Measurements from ENCODE around the gene DUOX1. TPM values are rescaled to one million over a fixed set of nuclear protein-coding genes. Genes with fewer than 3 reads are reported as not detected.

DUOX1 gene
- total RNA-seq, 1 donor from 2014 or later = 4.1 TPM

DNA sequence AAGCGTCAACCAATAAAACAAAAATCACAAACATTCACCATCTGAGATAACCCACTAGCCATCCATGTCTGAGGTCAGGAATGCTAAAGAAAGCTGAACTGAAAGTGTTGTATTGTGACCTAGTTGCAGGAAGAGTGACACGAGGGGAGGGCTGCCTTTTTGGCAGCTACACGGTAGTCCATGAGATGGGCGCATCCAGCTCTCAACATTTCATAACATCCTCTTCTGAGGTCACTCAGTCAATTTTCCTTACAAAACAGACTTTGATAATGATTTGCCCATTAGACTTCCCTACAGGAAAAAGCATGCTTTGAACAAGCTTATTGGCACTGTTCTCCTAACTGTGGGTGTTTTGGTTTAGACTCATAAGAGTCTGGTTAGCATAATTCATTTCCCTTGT lies 73.4 kb downstream of the DUOX1 start:
- TF ChIP-seq, protein P1, sequence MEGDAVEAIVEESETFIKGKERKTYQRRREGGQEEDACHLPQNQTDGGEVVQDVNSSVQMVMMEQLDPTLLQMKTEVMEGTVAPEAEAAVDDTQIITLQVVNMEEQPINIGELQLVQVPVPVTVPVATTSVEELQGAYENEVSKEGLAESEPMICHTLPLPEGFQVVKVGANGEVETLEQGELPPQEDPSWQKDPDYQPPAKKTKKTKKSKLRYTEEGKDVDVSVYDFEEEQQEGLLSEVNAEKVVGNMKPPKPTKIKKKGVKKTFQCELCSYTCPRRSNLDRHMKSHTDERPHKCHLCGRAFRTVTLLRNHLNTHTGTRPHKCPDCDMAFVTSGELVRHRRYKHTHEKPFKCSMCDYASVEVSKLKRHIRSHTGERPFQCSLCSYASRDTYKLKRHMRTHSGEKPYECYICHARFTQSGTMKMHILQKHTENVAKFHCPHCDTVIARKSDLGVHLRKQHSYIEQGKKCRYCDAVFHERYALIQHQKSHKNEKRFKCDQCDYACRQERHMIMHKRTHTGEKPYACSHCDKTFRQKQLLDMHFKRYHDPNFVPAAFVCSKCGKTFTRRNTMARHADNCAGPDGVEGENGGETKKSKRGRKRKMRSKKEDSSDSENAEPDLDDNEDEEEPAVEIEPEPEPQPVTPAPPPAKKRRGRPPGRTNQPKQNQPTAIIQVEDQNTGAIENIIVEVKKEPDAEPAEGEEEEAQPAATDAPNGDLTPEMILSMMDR (IDR thresholded peaks at IDR 0.05; ENCODE audit: insufficient read depth, low read length, poor library complexity, severe bottlenecking) = no peak
- H3K27me3 ChIP-seq (ENCODE audit: control insufficient read depth, insufficient read depth, low read length) = no peaks in the 10 kb centered on the region
- no peak for DNase-seq (ENCODE audit: low read depth)

DNA sequence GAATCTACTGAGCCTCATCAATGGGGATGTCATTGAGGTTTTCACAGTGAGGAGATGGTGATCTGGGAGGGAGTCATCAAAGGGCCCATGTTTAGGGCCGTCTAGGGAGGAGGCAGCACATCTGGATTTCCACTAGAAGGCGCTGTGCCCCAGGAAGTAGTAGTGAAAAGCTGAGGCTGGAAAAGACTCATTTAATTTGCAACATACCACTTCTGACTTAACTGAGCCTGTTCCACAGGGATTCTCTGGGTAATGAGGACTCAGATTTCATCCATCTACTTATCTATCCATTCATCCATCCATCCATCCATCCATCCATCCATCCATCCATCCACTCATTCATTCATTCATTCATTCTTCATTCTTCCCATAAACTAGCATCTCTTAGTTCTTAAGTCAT lies 75.4 kb downstream of the DUOX1 start:
- no peaks in the 10 kb centered on the region for H3K27me3 ChIP-seq (ENCODE audit: control insufficient read depth, insufficient read depth, low read length)
- TF ChIP-seq, protein P1 (IDR thresholded peaks at IDR 0.05; ENCODE audit: insufficient read depth, low read length, poor library complexity, severe bottlenecking) = peak; percentile 89
- no peak overlapping the region for H3K4me3 ChIP-seq (ENCODE audit: low read depth, low read length)
- no peaks in the 10 kb centered on the region for H3K36me3 ChIP-seq (ENCODE audit: control insufficient read depth, insufficient read depth, low read length)
- no peak for DNase-seq (ENCODE audit: low read depth)

More for the DNA sequence above, 73.4 kb downstream of the DUOX1 start:
- Histone ChIP-seq H3K36me3 (ENCODE audit: control insufficient read depth, insufficient read depth, low read length) (no peaks in the 10 kb centered on the region), H3K4me3 (ENCODE audit: low read depth, low read length) (no peak overlapping the region)

DNA sequence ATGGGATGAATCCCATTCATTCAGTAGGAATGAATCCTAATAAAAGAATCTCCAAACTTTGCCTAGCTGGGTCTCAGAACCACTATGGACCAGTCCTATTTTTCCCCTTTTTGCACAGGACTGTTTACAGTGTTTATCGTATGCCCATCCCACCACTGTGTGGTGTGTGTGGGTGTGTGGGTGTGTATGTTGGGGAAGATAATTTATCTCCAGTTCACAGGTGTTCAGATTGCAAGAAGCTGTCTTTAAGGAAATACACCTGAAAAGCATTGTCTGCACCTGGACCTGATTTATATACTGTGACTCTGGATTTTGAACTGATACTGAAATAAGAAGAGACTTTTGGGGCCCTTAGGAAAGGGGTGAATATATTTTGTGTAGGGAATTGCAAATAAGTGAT lies 82.7 kb downstream of the DUOX1 start:
- Histone ChIP-seq H3K27me3 (ENCODE audit: control insufficient read depth, insufficient read depth, low read length) (no peaks in the 10 kb centered on the region), H3K36me3 (ENCODE audit: control insufficient read depth, insufficient read depth, low read length) (no peaks in the 10 kb centered on the region), H3K4me3 (ENCODE audit: low read depth, low read length) (no peak overlapping the region)
- DNase-seq (ENCODE audit: low read depth) = no peak
- TF ChIP-seq, protein P1 (IDR thresholded peaks at IDR 0.05; ENCODE audit: insufficient read depth, low read length, poor library complexity, severe bottlenecking) = no peak

Other genes starting within 250 kb of the DUOX1 start
- not detected in 2 replicates for gene TERB2, start 173.3 kb upstream of the DUOX1 start, total RNA-seq
- 30.2 and 44.0 TPM in 2 replicates for gene SORD, start 106.8 kb upstream of the DUOX1 start, total RNA-seq
- 0.08 and 0.14 TPM in 2 replicates for gene DUOX2, start 15.8 kb upstream of the DUOX1 start, total RNA-seq
- gene DUOXA2, start 15.7 kb upstream of the DUOX1 start, total RNA-seq = not detected in 2 replicates
- 0.27 TPM in 1 of 2 replicates, not detected in the other for gene DUOXA1, start 115 bp upstream of the DUOX1 start, total RNA-seq
- 0.89 and 1.6 TPM in 2 replicates for gene SHF, start 58.0 kb downstream of the DUOX1 start, total RNA-seq
- not detected in 2 replicates for gene SLC28A2, start 122.2 kb downstream of the DUOX1 start, total RNA-seq
- gene GATM, start 248.6 kb downstream of the DUOX1 start, total RNA-seq = 8.7 and 12.1 TPM in 2 replicates